Endothelial cell of umbilical vein (primary cell): Measurements from ENCODE around the gene CLDN22. TPM values are rescaled to one million over a fixed set of nuclear protein-coding genes. Genes with fewer than 3 reads are reported as not detected.

Experiments used
- BruUV-seq: library from RNA; stranded (reverse); fragments of 400-500 nt; replicated peaks from 2 replicates; lab custom pipeline; 2021; lab: Mats Ljungman, UMichigan
- CTCF ChIA-PET: fragments of 300-600, 350-600 bp; sonication (Branson Sonifier 250); formaldehyde crosslinking; loops from one replicate; lab custom pipeline; 2021; ENCODE audit warnings: antibody characterized with exemption, inconsistent platforms; lab: Charles Lee
- POLR2A ChIA-PET: fragments of 300-600, 350-600 bp; sonication (Branson Sonifier 250); formaldehyde crosslinking; loops from one replicate; lab custom pipeline; 2021; ENCODE audit warnings: antibody characterized with exemption, inconsistent platforms; lab: Charles Lee
- DNase-seq: peaks from one replicate; pipeline ENCODE4 v3.0.0-alpha.2; 2011; ENCODE audit warnings: low read depth, low spot score
- FAIRE-seq: peaks from 2 replicates; lab custom pipeline; 2011; peaks lifted over from hg19 to GRCh38; lab: Jason Lieb, UNC
- H2AFZ ChIP-seq: 2 replicates; pipeline ENCODE4 v1.6.0; 2012; ENCODE audit warnings: low read depth, low read length, control low read depth, inconsistent platforms
- H3K27ac ChIP-seq: 2 replicates; pipeline ENCODE4 v1.5.1; 2011; ENCODE audit warnings: low read depth, mild to moderate bottlenecking, control low read depth, low read length, moderate library complexity; ENCODE audit not compliant: insufficient read depth
- H3K27me3 ChIP-seq, 2 experiments: 2 replicates each; pipeline versions ENCODE4 v1.6.0 to v1.6.1; 2011; ENCODE audit warnings: low read length in 2 of 2, mixed read lengths in 1 of 2; ENCODE audit not compliant: control insufficient read depth in 2 of 2, insufficient read depth in 2 of 2
- H3K36me3 ChIP-seq, 2 experiments: 2 replicates in 1 of 2; 3 replicates in 1 of 2; pipeline ENCODE4 v1.5.1; 2011; ENCODE audit warnings: low read length in 2 of 2, mild to moderate bottlenecking in 1 of 2, moderate library complexity in 1 of 2; ENCODE audit not compliant: control insufficient read depth in 2 of 2, insufficient read depth in 2 of 2; ENCODE audit errors: extremely low read depth in 1 of 2
- H3K4me1 ChIP-seq: 3 replicates; pipeline ENCODE4 v1.5.1; 2011; ENCODE audit warnings: mild to moderate bottlenecking, low read length; ENCODE audit not compliant: control insufficient read depth, insufficient read depth; ENCODE audit errors: extremely low read depth
- H3K4me2 ChIP-seq: 2 replicates; pipeline ENCODE4 v1.6.1; 2011; ENCODE audit warnings: low read length, control low read depth, mixed read lengths; ENCODE audit not compliant: insufficient read depth
- H3K4me3 ChIP-seq, 3 experiments: fragments of 200-600 bp in 1 of 3; sonication (generic), shearing (Covaris generic) in 1 of 3; replicated peaks in 1 of 3; 2 replicates each; pipeline ENCODE4 v1.5.1; 2011 to 2016; ENCODE audit warnings: control low read depth in 3 of 3, low read length in 3 of 3, mild to moderate bottlenecking in 2 of 3, inconsistent platforms in 1 of 3, low read depth in 1 of 3, moderate library complexity in 1 of 3; ENCODE audit not compliant: insufficient read depth in 1 of 3
- H3K79me2 ChIP-seq: 2 replicates; pipeline ENCODE4 v1.6.0; 2012; ENCODE audit warnings: low read length, inconsistent platforms; ENCODE audit not compliant: control insufficient read depth, insufficient read depth
- H3K9ac ChIP-seq: replicated peaks from 2 replicates; pipeline ENCODE3; 2011; ENCODE audit warnings: low read length, control low read depth; ENCODE audit not compliant: insufficient read depth; ENCODE audit errors: extremely low read depth
- H3K9me1 ChIP-seq: replicated peaks from 3 replicates; pipeline ENCODE4 v1.6.0; 2011; ENCODE audit warnings: mild to moderate bottlenecking, low read length; ENCODE audit not compliant: control insufficient read depth, insufficient read depth; ENCODE audit errors: extremely low read depth
- H3K9me3 ChIP-seq: replicated peaks from 2 replicates; pipeline ENCODE4 v1.5.1; 2012; ENCODE audit warnings: low read length, inconsistent platforms; ENCODE audit not compliant: control insufficient read depth, insufficient read depth
- H4K20me1 ChIP-seq: replicated peaks from 2 replicates; pipeline ENCODE3; 2011; ENCODE audit warnings: mild to moderate bottlenecking, low read length; ENCODE audit not compliant: control insufficient read depth, insufficient read depth; ENCODE audit errors: extremely low read depth
- CTCF ChIP-seq, 2 donors: IDR thresholded peaks; 1 replicate in 1 of 2; 2 replicates in 1 of 2; pipeline ENCODE4 v1.5.1; 2011; ENCODE audit warnings: low read length in 2 of 2, mild to moderate bottlenecking in 2 of 2, moderate library complexity in 2 of 2, control low read depth in 1 of 2, inconsistent platforms in 1 of 2, low read depth in 1 of 2; ENCODE audit not compliant: insufficient read depth in 1 of 2; ENCODE audit errors: extremely low read depth in 1 of 2
- EZH2 ChIP-seq: IDR thresholded peaks from 2 replicates; pipeline ENCODE4 v1.6.1; 2012; ENCODE audit warnings: borderline replicate concordance, low read depth, mild to moderate bottlenecking, moderate library complexity, low read length, inconsistent platforms; ENCODE audit not compliant: severe bottlenecking
- FOS ChIP-seq: IDR thresholded peaks from 2 replicates; pipeline ENCODE4 v1.6.1; 2011; ENCODE audit warnings: mild to moderate bottlenecking, low read length, moderate library complexity, borderline replicate concordance; ENCODE audit not compliant: insufficient read depth
- GATA2 ChIP-seq: IDR thresholded peaks from 2 replicates; pipeline ENCODE4 v1.7.0; 2011; ENCODE audit warnings: low read depth, mild to moderate bottlenecking, moderate library complexity, mixed read lengths, low read length; ENCODE audit not compliant: insufficient read length, insufficient read depth
- JUN ChIP-seq: IDR thresholded peaks from 2 replicates; pipeline ENCODE4 v1.6.1; 2011; ENCODE audit warnings: borderline replicate concordance, low read depth; ENCODE audit not compliant: insufficient read length, insufficient read depth
- MAX ChIP-seq: IDR thresholded peaks from 2 replicates; pipeline ENCODE4 v1.6.1; 2011; ENCODE audit not compliant: insufficient read depth, insufficient read length
- MYC ChIP-seq: IDR thresholded peaks from one replicate; pipeline ENCODE4 v1.6.1; 2011; ENCODE audit warnings: mild to moderate bottlenecking, low read depth, low read length
- POLR2A ChIP-seq: IDR thresholded peaks from 2 replicates; pipeline ENCODE4 v1.6.1; 2012; ENCODE audit warnings: low read depth, mild to moderate bottlenecking, control low read depth, low read length
- POLR2AphosphoS5 ChIP-seq: IDR thresholded peaks from 2 replicates; pipeline ENCODE4 v1.6.1; 2012; ENCODE audit warnings: low read depth, mild to moderate bottlenecking, control low read depth, low read length, moderate library complexity; ENCODE audit not compliant: insufficient read depth
- dilution Hi-C: fragments of 300-500 bp; cut with MboI; formaldehyde crosslinking; loops from one replicate; pipeline ENCODE4 v1.15.0; 2019; ENCODE audit warnings: low sequenced_read_pairs; ENCODE audit not compliant: extremely low pct_ligation_motif_present
- intact Hi-C: fragments of 100-400 bp; cut with micrococcal nuclease; formaldehyde crosslinking; loops from one replicate; pipeline ENCODE4 v1.10.0; 2022
- polyA plus RNA-seq, 4 experiments: library from polyadenylated mRNA; depleted of rRNA in 3 of 4; stranded (reverse) in 3 of 4; unstranded in 1 of 4; fragments of >200 nt; gene quantifications; 2 replicates each; pipeline versions ENCODE4 v1.2.1 to v1.2.3, GENCODE V29; 2011 to 2012; ENCODE audit warnings: missing spikeins in 1 of 4
- total RNA-seq: library from RNA; stranded (reverse); gene quantifications from 2 replicates; pipeline ENCODE4 v1.2.3, GENCODE V29; 2021

The CLDN22 gene
- total and polyA plus RNA-seq, 2 donors (not counting 3 experiments of a cell fraction or from before 2014, with no cell fraction given) = not detected

- Histone ChIP-seq H4K20me1 (no peaks in the 10 kb centered on the region), H3K9me1 (no peaks in the 10 kb centered on the region), H3K9me3 (no peaks in the 10 kb centered on the region), H3K36me3 (no peaks in the 10 kb centered on the region), H3K4me1 (peaks cover 12% of the 10 kb centered on the region), H3K4me2 (no peak overlapping the region), H3K9ac (no peak overlapping the region), H3K79me2 (no peaks in the 10 kb centered on the region), H3K4me3 (no peak overlapping the region), H2AFZ (no peak overlapping the region), H3K27me3 (no peaks in the 10 kb centered on the region), H3K27ac (no peak overlapping the region)
- ChIA-PET CTCF (interaction anchor here (1.2 kb wide), 1 partner anchor 69 kb away, joined by 4 read pairs; no protein-coding TSS in a partner anchor), POLR2A (no interaction called here)
- no peak for TF ChIP-seq EZH2
- no peak for TF ChIP-seq MYC
- TF ChIP-seq MAX = no peak
- no peak for TF ChIP-seq GATA2
- no peak for TF ChIP-seq JUN
- intact Hi-C loops (no loop called here), dilution Hi-C loops (no loop called here)
- FAIRE-seq (no peak), DNase-seq (no peak)
- no TSS peak for BruUV-seq
Measured at GRCh38 chr4:183329244-183329643, 9.2 kb upstream of the CLDN22 start.

- TF ChIP-seq CTCF (IDR thresholded peaks at IDR 0.05; ENCODE audit: extremely low read depth in 1 of 2, insufficient read depth in 1 of 2, low read depth in 1 of 2, low read length in 2 of 2) = no peak
- no peak for TF ChIP-seq JUN
- no peak for TF ChIP-seq GATA2
- TF ChIP-seq MAX = no peak
- TF ChIP-seq EZH2 = no peak
- no peak for TF ChIP-seq POLR2AphosphoS5
- TF ChIP-seq FOS = no peak
- TF ChIP-seq POLR2A = no peak
Measured at GRCh38 chr4:183328832-183329231, 8.8 kb upstream of the CLDN22 start.

More at GRCh38 chr4:183328832-183329231, 8.8 kb upstream of the CLDN22 start:
- H3K4me3 ChIP-seq = no peak overlapping the region
- H3K4me2 ChIP-seq = no peak overlapping the region
- no peaks in the 10 kb centered on the region for H4K20me1 ChIP-seq
- DNase-seq (peak; percentile 37), FAIRE-seq (no peak)
- H3K27me3 ChIP-seq = no peaks in the 10 kb centered on the region
- H2AFZ ChIP-seq = peak overlapping the region; percentile 26
- no peaks in the 10 kb centered on the region for H3K79me2 ChIP-seq
- no peak overlapping the region for H3K9ac ChIP-seq
- BruUV-seq = no TSS peak
- dilution Hi-C loops (no loop called here), intact Hi-C loops (no loop called here)
- H3K27ac ChIP-seq = no peak overlapping the region
- peaks cover 8% of the 10 kb centered on the region for H3K4me1 ChIP-seq
- ChIA-PET CTCF (interaction anchor here (1.2 kb wide), 1 partner anchor 69 kb away, joined by 4 read pairs; no protein-coding TSS in a partner anchor), POLR2A (no interaction called here)
- H3K9me1 ChIP-seq = no peaks in the 10 kb centered on the region
- H3K36me3 ChIP-seq = no peaks in the 10 kb centered on the region
- H3K9me3 ChIP-seq = no peaks in the 10 kb centered on the region
